Measurements from ENCODE around the gene NPDC1.

NPDC1 gene

GRCh38 chr9:137046088-137046787, at the start of gene NPDC1:
Gene NPDC1 (minus strand): TSS chr9:137046177. CDS start chr9:137045989, 188 bp downstream.
- no peak for TF ChIP-seq GATA3 (IDR thresholded peaks at IDR 0.05; ENCODE audit: low read depth, low read length)
- TF ChIP-seq GATA2 (IDR thresholded peaks at IDR 0.05; ENCODE audit: low read depth, low read length), result no peak

GRCh38 chr9:137089232-137089947, 43.4 kb upstream of the NPDC1 start:
- TF ChIP-seq GATA3 (IDR thresholded peaks at IDR 0.05; ENCODE audit: low read depth, low read length) (no peak), GATA2 (IDR thresholded peaks at IDR 0.05; ENCODE audit: low read depth, low read length) (no peak)

- TF ChIP-seq GATA3 (IDR thresholded peaks at IDR 0.05; ENCODE audit: low read depth, low read length), result no peak
- TF ChIP-seq GATA2 (IDR thresholded peaks at IDR 0.05; ENCODE audit: low read depth, low read length), result no peak
These were observed 42.1 kb upstream of the NPDC1 start for GRCh38 chr9:137088121-137088520.

- no peak for TF ChIP-seq GATA3 (IDR thresholded peaks at IDR 0.05; ENCODE audit: low read depth, low read length)
- TF ChIP-seq GATA2 (IDR thresholded peaks at IDR 0.05; ENCODE audit: low read depth, low read length), result peak; percentile 64
These were observed 41.5 kb upstream of the NPDC1 start for GRCh38 chr9:137087409-137087925.

- TF ChIP-seq GATA2 (IDR thresholded peaks at IDR 0.05; ENCODE audit: low read depth, low read length) (no peak), GATA3 (IDR thresholded peaks at IDR 0.05; ENCODE audit: low read depth, low read length) (no peak)
These were observed 40.8 kb upstream of the NPDC1 start, which contains the start of gene MAN1B1 for GRCh38 chr9:137086531-137087408. Gene MAN1B1 (plus strand): TSS chr9:137086985. CDS start chr9:137087000, 15 bp downstream.

- TF ChIP-seq GATA3 (IDR thresholded peaks at IDR 0.05; ENCODE audit: low read depth, low read length), result no peak
- TF ChIP-seq GATA2 (IDR thresholded peaks at IDR 0.05; ENCODE audit: low read depth, low read length), result no peak
These were observed 40.0 kb upstream of the NPDC1 start for GRCh38 chr9:137085920-137086530.

- TF ChIP-seq GATA3 (IDR thresholded peaks at IDR 0.05; ENCODE audit: low read depth, low read length), result no peak
- no peak for TF ChIP-seq GATA2 (IDR thresholded peaks at IDR 0.05; ENCODE audit: low read depth, low read length)
These were observed 38.5 kb upstream of the NPDC1 start for GRCh38 chr9:137084526-137084925.

GRCh38 chr9:137083394-137084004, 37.5 kb upstream of the NPDC1 start:
- TF ChIP-seq GATA2 (IDR thresholded peaks at IDR 0.05; ENCODE audit: low read depth, low read length), result no peak
- no peak for TF ChIP-seq GATA3 (IDR thresholded peaks at IDR 0.05; ENCODE audit: low read depth, low read length)

GRCh38 chr9:137082925-137083290, 36.9 kb upstream of the NPDC1 start:
- TF ChIP-seq GATA3 (IDR thresholded peaks at IDR 0.05; ENCODE audit: low read depth, low read length) (no peak), GATA2 (IDR thresholded peaks at IDR 0.05; ENCODE audit: low read depth, low read length) (no peak)

- TF ChIP-seq GATA3 (IDR thresholded peaks at IDR 0.05; ENCODE audit: low read depth, low read length) (no peak), GATA2 (IDR thresholded peaks at IDR 0.05; ENCODE audit: low read depth, low read length) (no peak)
These were observed 36.4 kb upstream of the NPDC1 start for GRCh38 chr9:137082222-137082924.

- no peak for TF ChIP-seq GATA2 (IDR thresholded peaks at IDR 0.05; ENCODE audit: low read depth, low read length)
- TF ChIP-seq GATA3 (IDR thresholded peaks at IDR 0.05; ENCODE audit: low read depth, low read length), result no peak
These were observed 34.5 kb upstream of the NPDC1 start for GRCh38 chr9:137080260-137081122.

GRCh38 chr9:137079401-137079787, 33.4 kb upstream of the NPDC1 start:
- no peak for TF ChIP-seq GATA2 (IDR thresholded peaks at IDR 0.05; ENCODE audit: low read depth, low read length)
- TF ChIP-seq GATA3 (IDR thresholded peaks at IDR 0.05; ENCODE audit: low read depth, low read length), result no peak
